SK-N-SH (cell line): ENCODE data around the gene TBL1X. TPM values are rescaled to one million over a fixed set of nuclear protein-coding genes. Genes with fewer than 3 reads are reported as not detected.

ENCODE experiments used
- CTCF ChIA-PET: fragments of 300-600, 350-600 bp; formaldehyde crosslinking; extraction: SDS; loops from one replicate; lab custom pipeline; 2021; lab: Yijun Ruan, JAX
- POLR2A ChIA-PET: fragments of 350-600 bp; sonication (Branson Sonifier 250); formaldehyde crosslinking; extraction: SDS; loops from one replicate; lab custom pipeline; 2020; ENCODE audit warnings: antibody characterized with exemption, inconsistent platforms; lab: Yijun Ruan, JAX
- DNase-seq: peaks from one replicate; pipeline ENCODE4 v3.0.0; 2012
- H2AFZ ChIP-seq: fragments of 200-600 bp; sonication (generic); 2 replicates; pipeline ENCODE4 v1.8.1; 2016; ENCODE audit warnings: antibody characterized with exemption, mild to moderate bottlenecking, low read depth
- H3F3A ChIP-seq: fragments of 200-600 bp; sonication (generic); replicated peaks from 2 replicates; pipeline ENCODE3; 2016; ENCODE audit warnings: antibody characterized with exemption, mild to moderate bottlenecking; ENCODE audit not compliant: insufficient read depth
- H3K27ac ChIP-seq, 2 experiments: fragments of 200-500 bp in 1 of 2; fragments of 200-600 bp in 1 of 2; sonication (Bioruptor generic) in 1 of 2; sonication (generic), shearing (Covaris generic) in 1 of 2; 2 replicates each; pipeline versions ENCODE4 v1.5.1 to v1.6.1; 2014 to 2016; ENCODE audit warnings: low read depth in 2 of 2, inconsistent platforms in 1 of 2, low read length in 1 of 2, mild to moderate bottlenecking in 1 of 2, mixed read lengths in 1 of 2
- H3K27me3 ChIP-seq: fragments of 200-600 bp; sonication (generic), shearing (Covaris generic); 2 replicates; pipeline ENCODE4 v1.6.1; 2016; ENCODE audit warnings: mixed run types; ENCODE audit not compliant: insufficient read depth
- H3K36me3 ChIP-seq, 2 experiments: fragments of 200-500 bp in 1 of 2; fragments of 200-600 bp in 1 of 2; sonication (Bioruptor generic) in 1 of 2; sonication (generic) in 1 of 2; replicated peaks in 1 of 2; 2 replicates each; pipeline versions ENCODE3 to v1.5.1; 2014 to 2016; ENCODE audit warnings: low read length in 1 of 2, mild to moderate bottlenecking in 1 of 2; ENCODE audit not compliant: insufficient read depth in 2 of 2, control insufficient read depth in 1 of 2
- H3K4me1 ChIP-seq, 2 experiments: fragments of 200-500 bp in 1 of 2; fragments of 200-600 bp in 1 of 2; sonication (Bioruptor generic) in 1 of 2; sonication (generic), shearing (Covaris generic) in 1 of 2; 2 replicates each; pipeline versions ENCODE4 v1.5.1 to v1.6.1; 2014 to 2016; ENCODE audit warnings: low read depth in 1 of 2, low read length in 1 of 2, mixed run types in 1 of 2; ENCODE audit not compliant: insufficient read depth in 2 of 2, control insufficient read depth in 1 of 2
- H3K4me2 ChIP-seq: fragments of 200-600 bp; sonication (generic), shearing (Covaris generic); 2 replicates; pipeline ENCODE4 v1.6.1; 2017; ENCODE audit warnings: mixed run types
- H3K4me3 ChIP-seq, 2 experiments: fragments of 200-500 bp in 1 of 2; fragments of 200-600 bp in 1 of 2; sonication (Bioruptor generic) in 1 of 2; sonication (generic), shearing (Covaris generic) in 1 of 2; 2 replicates each; pipeline versions ENCODE4 v1.5.1 to v1.8.1; 2014 to 2016; ENCODE audit warnings: low read depth in 2 of 2, inconsistent platforms in 1 of 2, low read length in 1 of 2, mild to moderate bottlenecking in 1 of 2, mixed read lengths in 1 of 2, moderate library complexity in 1 of 2
- H3K79me2 ChIP-seq: fragments of 200-600 bp; sonication (generic); 2 replicates; pipeline ENCODE4 v1.8.1; 2017; ENCODE audit warnings: mild to moderate bottlenecking; ENCODE audit not compliant: insufficient read depth
- H3K9ac ChIP-seq: fragments of 200-600 bp; sonication (generic); 2 replicates; pipeline ENCODE4 v1.6.1; 2017; ENCODE audit warnings: mixed run types
- H3K9me2 ChIP-seq: fragments of 200-600 bp; sonication (generic); 2 replicates; pipeline ENCODE4 v1.6.1; 2017; ENCODE audit warnings: mixed run types
- H3K9me3 ChIP-seq: fragments of 200-600 bp; sonication (generic); 2 replicates; pipeline ENCODE4 v1.6.1; 2017; ENCODE audit warnings: mixed run types, mild to moderate bottlenecking, moderate library complexity
- H4K20me1 ChIP-seq: fragments of 200-600 bp; sonication (generic); 2 replicates; pipeline ENCODE4 v1.6.1; 2017; ENCODE audit warnings: mild to moderate bottlenecking, mixed run types; ENCODE audit not compliant: insufficient read depth
- CHD2 ChIP-seq: fragments of 150-350 bp; IDR thresholded peaks from 2 replicates; pipeline ENCODE4 v1.6.1; 2018; ENCODE audit warnings: low read length; ENCODE audit not compliant: partially characterized antibody
- EZH2phosphoT487 ChIP-seq: fragments of 200-600 bp; sonication (generic); IDR thresholded peaks from 2 replicates; pipeline ENCODE4 v1.6.1; 2017; ENCODE audit warnings: low read depth, mixed run types, mild to moderate bottlenecking, antibody characterized with exemption, moderate library complexity, borderline replicate concordance
- FOXJ3 ChIP-seq: sonication (generic); formaldehyde crosslinking; IDR thresholded peaks from 2 replicates; pipeline ENCODE4 v1.5.1; 2020; ENCODE audit warnings: mild to moderate bottlenecking, missing genetic modification reagents
- JUND ChIP-seq: IDR thresholded peaks from 2 replicates; pipeline ENCODE4 v1.4.0; 2012
- NRF1 ChIP-seq: IDR thresholded peaks from 2 replicates; pipeline ENCODE4 v1.6.1; 2012; ENCODE audit warnings: low read depth, mild to moderate bottlenecking, low read length
- POLR2AphosphoS5 ChIP-seq: IDR thresholded peaks from 2 replicates; pipeline ENCODE4 v1.6.1; 2012; ENCODE audit warnings: low read depth, low read length
- RCOR1 ChIP-seq: fragments of 150-350 bp; IDR thresholded peaks from 2 replicates; pipeline ENCODE4 v1.6.1; 2017; ENCODE audit warnings: antibody characterized with exemption, low read length
- TCF12 ChIP-seq: IDR thresholded peaks from 2 replicates; pipeline ENCODE4 v1.4.0; 2012
- TEAD4 ChIP-seq: IDR thresholded peaks from 2 replicates; pipeline ENCODE4 v1.4.0; 2012; ENCODE audit warnings: mild to moderate bottlenecking, borderline replicate concordance; ENCODE audit not compliant: insufficient read depth
- WGBS: methylation state at CpG from one replicate; pipeline ENCODE4 v1.1.6; 2017; ENCODE audit warnings: low lambda C conversion rate; 5-methylcytosine and 5-hydroxymethylcytosine counted together
- polyA plus RNA-seq, 3 experiments: library from polyadenylated mRNA; depleted of rRNA; stranded (reverse); fragments of >200 nt; gene quantifications; 2 replicates each; pipeline ENCODE4 v1.2.3, GENCODE V29; 2012
- TF ChIP-seq, protein P1 (sequence below): IDR thresholded peaks from 2 replicates; pipeline ENCODE4 v1.4.0; 2012; ENCODE audit warnings: low read depth, borderline replicate concordance
- TF ChIP-seq, protein P2 (sequence below): IDR thresholded peaks from 2 replicates; pipeline ENCODE4 v1.6.1; 2012; ENCODE audit warnings: mild to moderate bottlenecking, low read depth, low read length, moderate library complexity
- TF ChIP-seq, protein P3 (sequence below): fragments of 150-350 bp; IDR thresholded peaks from 2 replicates; pipeline ENCODE4 v1.6.1; 2017; ENCODE audit warnings: antibody characterized with exemption, low read length, low read depth, borderline replicate concordance
- TF ChIP-seq, protein P4 (sequence below): fragments of 150-350 bp; IDR thresholded peaks from 2 replicates; pipeline ENCODE4 v1.6.1; 2016; ENCODE audit warnings: mild to moderate bottlenecking, low read depth, low read length

Gene TBL1X
- polyA plus RNA-seq, 1 of the 3 experiments (the other 2 are of a cell fraction): 10.6 TPM

GRCh38 chrX:9598344-9598743 lies 133.5 kb downstream of the TBL1X start:
- H4K20me1 ChIP-seq: no peaks in the 10 kb centered on the region
- no peak overlapping the region for H3K4me2 ChIP-seq
- no peaks in the 10 kb centered on the region; the same call in 1 of the 2 replicates for H3K79me2 ChIP-seq
- DNase-seq: no peak
- WGBS: 55% methylated on average over 7 of the region's 7 CpGs
- H3F3A ChIP-seq: no peaks in the 10 kb centered on the region
- no peaks in the 10 kb centered on the region; the same call in 1 of the 2 replicates for H3K27me3 ChIP-seq
- POLR2A ChIA-PET: no interaction called here
- no peak overlapping the region for H2AFZ ChIP-seq
- CTCF ChIA-PET: no interaction called here
- no peak overlapping the region for H3K9ac ChIP-seq
- peaks cover 0 to 2% of the 10 kb centered on the region in 2 experiments; a peak in 1 of 4 replicates for H3K4me1 ChIP-seq
- H3K27ac ChIP-seq: no peak overlapping the region
- H3K9me2 ChIP-seq: no peaks in the 10 kb centered on the region
- H3K9me3 ChIP-seq: no peaks in the 10 kb centered on the region
- TF ChIP-seq FOXJ3 (CRISPR knock-in tag) (no peak), RCOR1 (no peak), NRF1 (no peak), POLR2AphosphoS5 (no peak), CHD2 (no peak), JUND (no peak), EZH2phosphoT487 (no peak), TCF12 (no peak), TEAD4 (no peak)
- TF ChIP-seq, protein P1, sequence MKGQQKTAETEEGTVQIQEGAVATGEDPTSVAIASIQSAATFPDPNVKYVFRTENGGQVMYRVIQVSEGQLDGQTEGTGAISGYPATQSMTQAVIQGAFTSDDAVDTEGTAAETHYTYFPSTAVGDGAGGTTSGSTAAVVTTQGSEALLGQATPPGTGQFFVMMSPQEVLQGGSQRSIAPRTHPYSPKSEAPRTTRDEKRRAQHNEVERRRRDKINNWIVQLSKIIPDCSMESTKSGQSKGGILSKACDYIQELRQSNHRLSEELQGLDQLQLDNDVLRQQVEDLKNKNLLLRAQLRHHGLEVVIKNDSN: no peak
- TF ChIP-seq, protein P2, sequence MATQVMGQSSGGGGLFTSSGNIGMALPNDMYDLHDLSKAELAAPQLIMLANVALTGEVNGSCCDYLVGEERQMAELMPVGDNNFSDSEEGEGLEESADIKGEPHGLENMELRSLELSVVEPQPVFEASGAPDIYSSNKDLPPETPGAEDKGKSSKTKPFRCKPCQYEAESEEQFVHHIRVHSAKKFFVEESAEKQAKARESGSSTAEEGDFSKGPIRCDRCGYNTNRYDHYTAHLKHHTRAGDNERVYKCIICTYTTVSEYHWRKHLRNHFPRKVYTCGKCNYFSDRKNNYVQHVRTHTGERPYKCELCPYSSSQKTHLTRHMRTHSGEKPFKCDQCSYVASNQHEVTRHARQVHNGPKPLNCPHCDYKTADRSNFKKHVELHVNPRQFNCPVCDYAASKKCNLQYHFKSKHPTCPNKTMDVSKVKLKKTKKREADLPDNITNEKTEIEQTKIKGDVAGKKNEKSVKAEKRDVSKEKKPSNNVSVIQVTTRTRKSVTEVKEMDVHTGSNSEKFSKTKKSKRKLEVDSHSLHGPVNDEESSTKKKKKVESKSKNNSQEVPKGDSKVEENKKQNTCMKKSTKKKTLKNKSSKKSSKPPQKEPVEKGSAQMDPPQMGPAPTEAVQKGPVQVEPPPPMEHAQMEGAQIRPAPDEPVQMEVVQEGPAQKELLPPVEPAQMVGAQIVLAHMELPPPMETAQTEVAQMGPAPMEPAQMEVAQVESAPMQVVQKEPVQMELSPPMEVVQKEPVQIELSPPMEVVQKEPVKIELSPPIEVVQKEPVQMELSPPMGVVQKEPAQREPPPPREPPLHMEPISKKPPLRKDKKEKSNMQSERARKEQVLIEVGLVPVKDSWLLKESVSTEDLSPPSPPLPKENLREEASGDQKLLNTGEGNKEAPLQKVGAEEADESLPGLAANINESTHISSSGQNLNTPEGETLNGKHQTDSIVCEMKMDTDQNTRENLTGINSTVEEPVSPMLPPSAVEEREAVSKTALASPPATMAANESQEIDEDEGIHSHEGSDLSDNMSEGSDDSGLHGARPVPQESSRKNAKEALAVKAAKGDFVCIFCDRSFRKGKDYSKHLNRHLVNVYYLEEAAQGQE: no peak
- TF ChIP-seq, protein P3, sequence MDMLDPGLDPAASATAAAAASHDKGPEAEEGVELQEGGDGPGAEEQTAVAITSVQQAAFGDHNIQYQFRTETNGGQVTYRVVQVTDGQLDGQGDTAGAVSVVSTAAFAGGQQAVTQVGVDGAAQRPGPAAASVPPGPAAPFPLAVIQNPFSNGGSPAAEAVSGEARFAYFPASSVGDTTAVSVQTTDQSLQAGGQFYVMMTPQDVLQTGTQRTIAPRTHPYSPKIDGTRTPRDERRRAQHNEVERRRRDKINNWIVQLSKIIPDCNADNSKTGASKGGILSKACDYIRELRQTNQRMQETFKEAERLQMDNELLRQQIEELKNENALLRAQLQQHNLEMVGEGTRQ: no peak
- TF ChIP-seq, protein P4, sequence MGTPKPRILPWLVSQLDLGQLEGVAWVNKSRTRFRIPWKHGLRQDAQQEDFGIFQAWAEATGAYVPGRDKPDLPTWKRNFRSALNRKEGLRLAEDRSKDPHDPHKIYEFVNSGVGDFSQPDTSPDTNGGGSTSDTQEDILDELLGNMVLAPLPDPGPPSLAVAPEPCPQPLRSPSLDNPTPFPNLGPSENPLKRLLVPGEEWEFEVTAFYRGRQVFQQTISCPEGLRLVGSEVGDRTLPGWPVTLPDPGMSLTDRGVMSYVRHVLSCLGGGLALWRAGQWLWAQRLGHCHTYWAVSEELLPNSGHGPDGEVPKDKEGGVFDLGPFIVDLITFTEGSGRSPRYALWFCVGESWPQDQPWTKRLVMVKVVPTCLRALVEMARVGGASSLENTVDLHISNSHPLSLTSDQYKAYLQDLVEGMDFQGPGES: no peak
- H3K4me3 ChIP-seq: no peak overlapping the region
- no peaks in the 10 kb centered on the region for H3K36me3 ChIP-seq
